ENCODE results near the gene ARHGEF37.

Gene ARHGEF37

DNA sequence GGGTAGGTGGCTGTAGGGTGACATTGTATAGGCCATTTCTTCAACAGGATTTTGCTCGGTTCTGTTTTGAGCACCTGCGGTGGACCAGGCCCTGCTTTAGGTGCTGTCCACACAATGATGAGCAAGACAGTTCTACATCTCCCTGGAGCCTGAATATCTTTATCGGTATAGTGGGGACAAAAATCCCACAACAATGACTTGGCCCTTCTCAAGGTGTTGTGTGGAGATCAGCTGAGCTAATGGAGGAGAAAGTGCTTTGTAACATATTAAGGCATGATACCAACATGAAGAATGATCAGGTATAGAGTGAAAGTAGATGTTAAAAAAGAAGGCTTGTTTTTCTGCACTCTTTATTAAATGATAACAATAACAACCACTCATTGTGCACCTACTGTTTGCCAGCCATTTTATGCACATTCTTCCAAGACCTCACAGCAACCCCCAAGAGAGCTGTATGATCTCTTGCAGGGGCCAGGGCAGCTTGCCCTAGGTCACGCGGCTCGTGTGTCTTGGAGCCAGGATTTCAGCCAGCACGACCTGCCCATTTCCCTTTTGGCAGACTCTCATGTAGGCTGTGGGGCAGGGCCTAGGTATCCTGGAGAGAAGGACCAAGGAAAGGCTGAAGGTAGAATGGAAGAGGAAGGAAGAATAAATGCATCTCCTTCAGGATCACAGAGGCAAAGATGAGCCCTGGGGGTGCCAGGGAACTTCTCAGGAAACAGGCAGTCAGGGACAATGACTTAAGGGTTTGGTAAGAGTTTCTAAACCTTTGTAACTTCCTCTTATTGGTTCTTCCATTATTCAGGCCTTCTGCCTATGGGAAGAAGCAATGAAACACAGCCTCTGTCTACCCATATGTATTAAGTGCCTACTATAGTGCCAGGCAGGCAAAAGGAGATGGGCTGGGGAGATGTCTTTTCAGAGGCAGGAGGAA lies 98.8 kb downstream of the ARHGEF37 start:
- in situ Hi-C loops (cut with HindIII; ENCODE audit: low pct_ligation_motif_present, low pct_unique_long_range_greater_than_20kb, low sequenced_read_pairs): no loop called here
- no peak for DNase-seq

DNA sequence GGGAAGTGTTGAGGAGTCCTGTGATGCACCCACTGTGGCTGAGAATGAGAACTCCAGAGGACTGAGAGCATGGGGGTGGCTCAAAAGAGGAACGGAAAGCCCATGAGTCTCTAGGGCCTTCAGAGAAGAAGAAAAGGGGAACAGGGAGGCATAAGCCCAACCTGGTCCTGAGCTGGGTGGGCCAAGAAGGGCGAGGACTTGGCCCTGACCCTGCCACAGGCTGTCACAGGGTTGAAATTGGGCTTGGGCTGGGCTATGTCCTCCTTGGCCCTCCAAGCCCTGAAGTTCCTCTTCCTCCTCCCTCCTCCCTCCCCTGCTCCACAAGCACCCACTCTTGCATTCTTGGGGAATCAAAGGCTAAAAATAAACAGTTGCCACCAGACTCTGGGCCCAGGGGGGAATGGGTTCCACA lies 99.5 kb downstream of the ARHGEF37 start:
- no peak for DNase-seq
- in situ Hi-C loops (cut with HindIII; ENCODE audit: low pct_ligation_motif_present, low pct_unique_long_range_greater_than_20kb, low sequenced_read_pairs): no loop called here

DNA sequence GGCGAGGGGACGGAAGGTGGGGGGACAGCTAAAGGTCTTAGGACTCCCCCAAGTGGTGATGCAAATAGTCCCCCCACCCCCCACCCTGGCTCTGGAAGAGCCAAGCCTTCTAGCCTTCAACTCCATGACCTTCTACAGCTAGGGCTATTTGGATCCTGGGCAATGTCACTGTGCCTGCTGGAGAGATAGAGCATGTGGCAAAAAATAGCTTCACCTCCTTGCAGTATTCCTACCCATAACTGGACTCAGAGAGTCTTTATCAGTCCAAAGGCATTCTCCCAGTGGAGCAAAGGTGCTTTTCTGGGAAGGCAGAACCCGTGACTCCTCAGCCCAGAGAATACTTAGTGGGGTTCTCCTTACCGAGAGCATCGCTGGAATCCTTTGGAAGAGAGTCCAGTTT lies 100.0 kb downstream of the ARHGEF37 start:
- in situ Hi-C loops (cut with HindIII; ENCODE audit: low pct_ligation_motif_present, low pct_unique_long_range_greater_than_20kb, low sequenced_read_pairs): no loop called here
- DNase-seq: no peak

DNA sequence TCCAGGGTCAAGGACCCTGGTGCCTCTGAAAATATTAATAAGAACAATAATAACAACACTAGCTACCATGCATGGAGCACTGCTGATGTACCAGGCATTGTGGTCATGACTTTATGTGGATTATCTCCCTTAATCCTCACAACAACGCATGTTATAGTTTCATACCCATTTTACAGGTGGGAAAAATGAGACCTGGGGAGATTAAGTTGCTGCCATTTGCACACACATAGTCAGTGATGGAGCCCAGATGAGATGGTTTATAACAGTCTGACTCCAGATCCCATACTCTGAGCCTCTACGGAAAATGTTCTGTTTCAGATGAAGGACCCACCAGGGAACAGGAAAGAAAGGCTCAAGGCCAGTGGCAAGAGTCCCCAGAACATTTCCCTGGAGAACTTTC lies 100.6 kb downstream of the ARHGEF37 start:
- no peak for DNase-seq
- in situ Hi-C loops (cut with HindIII; ENCODE audit: low pct_ligation_motif_present, low pct_unique_long_range_greater_than_20kb, low sequenced_read_pairs): no loop called here

DNA sequence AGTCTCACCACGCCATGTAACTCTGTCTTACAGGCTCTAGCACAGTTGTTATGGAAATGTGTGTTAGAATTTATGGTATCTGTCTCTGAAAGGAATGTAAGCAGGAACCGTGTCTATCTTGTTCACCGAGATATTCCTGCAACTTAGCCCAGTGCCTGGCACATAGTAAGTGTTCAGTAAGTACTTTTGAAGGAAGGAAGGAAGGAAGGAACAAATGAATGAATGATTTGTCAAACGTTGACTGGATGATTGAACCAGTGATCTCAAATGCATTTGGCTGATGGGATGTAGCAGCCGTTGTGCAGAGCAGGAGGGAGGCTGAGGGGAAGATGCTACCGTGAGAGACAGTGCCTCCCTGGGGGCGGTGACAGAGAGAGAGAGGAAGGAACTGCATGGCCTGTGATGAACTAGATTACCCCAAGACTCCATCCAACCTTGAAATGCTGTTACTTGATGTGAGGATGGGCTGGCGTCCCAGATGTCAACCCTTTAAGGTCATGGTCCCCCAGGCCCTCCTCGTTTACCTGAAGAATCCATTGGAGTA lies 101.3 kb downstream of the ARHGEF37 start:
- in situ Hi-C loops (cut with HindIII; ENCODE audit: low pct_ligation_motif_present, low pct_unique_long_range_greater_than_20kb, low sequenced_read_pairs): no loop called here
- no peak for DNase-seq

DNA sequence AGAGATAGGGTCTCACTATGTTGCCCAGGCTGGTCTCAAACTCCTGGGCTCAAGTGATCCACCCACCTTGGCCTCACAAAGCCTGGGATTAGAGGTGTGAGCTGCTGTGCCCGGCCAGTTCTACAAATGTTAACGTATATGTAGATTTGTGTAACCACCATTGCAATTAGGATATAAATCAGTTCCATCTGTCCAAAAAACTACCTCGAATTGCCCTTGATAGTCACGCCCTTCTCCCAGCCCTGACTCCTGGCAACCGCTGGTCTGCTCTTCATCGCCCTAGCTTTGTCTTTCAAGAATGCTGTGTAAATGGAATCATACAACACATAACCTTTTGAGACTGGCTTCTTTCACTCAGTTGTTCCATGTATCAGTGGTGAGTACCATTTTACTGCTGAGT lies 102.7 kb downstream of the ARHGEF37 start:
- DNase-seq: no peak
- in situ Hi-C loops (cut with HindIII; ENCODE audit: low pct_ligation_motif_present, low pct_unique_long_range_greater_than_20kb, low sequenced_read_pairs): no loop called here

DNA sequence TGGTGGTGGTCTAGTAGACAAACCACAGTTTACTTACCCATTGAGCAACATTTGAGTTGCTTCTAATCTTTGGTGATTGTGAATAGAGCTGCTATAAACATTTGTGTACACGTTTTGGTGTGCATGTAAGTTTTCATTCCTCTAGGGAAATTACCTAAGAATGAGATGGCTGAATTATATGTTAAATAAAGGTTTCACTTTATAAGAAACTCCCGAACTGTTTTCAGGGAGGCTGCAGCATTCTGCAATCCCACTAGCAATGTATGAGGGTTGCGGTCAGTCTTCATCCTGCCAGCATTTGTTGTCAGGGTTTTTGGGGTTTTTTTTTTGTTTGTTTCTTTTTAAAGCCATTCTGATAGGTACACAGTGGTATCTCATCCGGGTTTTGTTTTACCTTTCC lies 103.1 kb downstream of the ARHGEF37 start:
- in situ Hi-C loops (cut with HindIII; ENCODE audit: low pct_ligation_motif_present, low pct_unique_long_range_greater_than_20kb, low sequenced_read_pairs): no loop called here

More for the DNA sequence above, 103.1 kb downstream of the ARHGEF37 start:
- no peak for DNase-seq

All from ACHN (cell line).